NCI-H460 (cell line): ENCODE measurements around the gene CDK5. TPM values are rescaled to one million over a fixed set of nuclear protein-coding genes. Genes with fewer than 3 reads are reported as not detected.

Experiments used
- DNase-seq: peaks from one replicate; pipeline ENCODE4 v3.0.0-alpha.2; 2016; ENCODE audit warnings: low read depth; ENCODE audit errors: extremely low read depth
- polyA plus RNA-seq: library from polyadenylated mRNA; depleted of rRNA; stranded (reverse); fragments of >200 nt; gene quantifications from 2 replicates; pipeline ENCODE4 v1.2.3, GENCODE V29; 2014; cell fraction: nucleus; rRNA removed
- total RNA-seq: library from RNA; depleted of rRNA; stranded (reverse); fragments of >200 nt; shearing (Covaris generic); gene quantifications from 2 replicates; pipeline ENCODE4 v1.2.3, GENCODE V29; 2014; rRNA removed

Gene CDK5
- 10.8 and 13.1 TPM in 2 replicates for total RNA-seq
- polyA plus RNA-seq, result 10.8 and 15.3 TPM in 2 replicates

DNA sequence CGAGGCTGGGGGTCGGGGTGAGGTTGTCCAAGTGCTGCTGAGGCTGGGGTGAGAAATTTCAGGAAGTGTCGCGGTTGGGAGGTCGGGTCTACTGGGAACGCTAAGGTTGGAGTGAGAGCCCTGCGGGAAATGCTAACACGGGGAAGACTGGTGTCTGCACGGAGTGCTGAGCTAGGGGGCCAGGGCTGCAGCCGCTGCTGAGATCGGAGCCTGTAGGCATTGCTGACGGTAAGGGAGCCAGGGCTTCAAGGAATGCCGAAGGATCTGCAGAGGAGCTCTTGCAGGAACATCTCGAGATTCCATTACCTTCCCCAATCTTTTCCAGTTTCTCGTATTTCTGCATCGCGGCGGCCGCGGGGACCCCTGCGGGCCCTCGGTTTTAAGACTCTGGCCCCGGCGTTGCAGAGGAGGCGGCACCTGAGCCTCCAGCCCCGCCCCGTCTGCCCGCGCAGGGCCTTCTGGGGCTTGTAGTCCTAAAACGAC lies at the start of gene CDK5:
TSS of gene CDK5 (minus strand) at position 392 of the 483 bp plus-strand sequence. CDS start at position 343, 49 bp downstream.
- DNase-seq, result no peak

GRCh38 chr7:151104411-151105235 lies 46.9 kb upstream of the CDK5 start:
- no peak for DNase-seq

- DNase-seq, result no peak
Observed at GRCh38 chr7:151103973-151104372, 46.3 kb upstream of the CDK5 start.

DNA sequence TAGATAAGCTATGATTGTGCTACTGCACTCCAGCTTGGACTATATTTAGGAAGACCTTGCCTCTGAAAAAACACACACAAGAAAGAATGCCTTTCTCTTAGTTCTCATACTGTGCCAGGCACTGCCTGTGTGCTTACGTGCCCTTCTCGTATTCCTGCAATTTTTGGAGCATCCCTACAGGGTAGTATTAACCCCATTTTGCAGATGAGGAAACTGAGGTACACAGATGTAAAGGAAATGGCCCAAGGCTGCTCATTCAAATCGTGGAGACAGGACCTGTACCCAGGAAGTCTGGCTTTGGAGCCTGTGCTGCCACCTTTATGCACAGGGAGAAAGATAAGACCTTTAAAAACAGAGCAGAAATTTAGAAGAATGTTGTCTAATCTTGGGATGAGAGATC lies 45.3 kb upstream of the CDK5 start:
- no peak for DNase-seq

- no peak for DNase-seq
Observed at GRCh38 chr7:151101621-151102396, 44.1 kb upstream of the CDK5 start.

- no peak for DNase-seq
Observed at GRCh38 chr7:151100921-151101320, 43.2 kb upstream of the CDK5 start.

- DNase-seq, result no peak
Observed at GRCh38 chr7:151099486-151100211, 42.0 kb upstream of the CDK5 start.

DNA sequence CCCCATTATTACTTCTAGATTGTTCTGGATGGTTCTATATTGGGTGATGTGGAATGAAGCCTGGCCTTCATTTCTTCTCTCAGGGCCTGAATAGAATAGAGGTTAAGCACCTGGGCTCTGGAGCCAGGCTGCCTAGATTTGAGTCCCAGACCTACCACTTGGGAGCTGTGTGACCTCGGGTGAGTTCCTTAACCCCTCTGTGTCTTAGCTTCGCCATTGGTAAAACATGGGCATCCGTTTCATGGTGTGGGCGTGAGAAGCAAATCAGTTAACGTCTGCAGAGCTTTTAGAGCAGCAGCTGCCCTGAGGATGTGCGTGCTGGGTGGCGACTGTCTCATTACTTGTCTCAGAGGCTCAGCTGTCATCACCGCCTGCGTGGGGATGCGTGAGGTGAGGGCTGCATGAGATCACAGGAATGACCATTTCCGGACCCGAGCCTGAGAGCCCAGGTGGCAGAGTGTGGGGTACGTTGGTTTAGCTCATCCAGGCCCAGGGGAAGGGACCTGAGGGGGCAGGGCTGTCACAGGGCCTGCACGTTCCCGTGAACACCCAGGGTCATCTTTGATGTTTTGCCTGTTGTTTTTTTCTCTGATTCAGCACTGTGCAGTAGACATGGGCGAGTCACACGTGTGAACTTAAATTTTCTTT lies 38.3 kb upstream of the CDK5 start:
- no peak for DNase-seq

DNA sequence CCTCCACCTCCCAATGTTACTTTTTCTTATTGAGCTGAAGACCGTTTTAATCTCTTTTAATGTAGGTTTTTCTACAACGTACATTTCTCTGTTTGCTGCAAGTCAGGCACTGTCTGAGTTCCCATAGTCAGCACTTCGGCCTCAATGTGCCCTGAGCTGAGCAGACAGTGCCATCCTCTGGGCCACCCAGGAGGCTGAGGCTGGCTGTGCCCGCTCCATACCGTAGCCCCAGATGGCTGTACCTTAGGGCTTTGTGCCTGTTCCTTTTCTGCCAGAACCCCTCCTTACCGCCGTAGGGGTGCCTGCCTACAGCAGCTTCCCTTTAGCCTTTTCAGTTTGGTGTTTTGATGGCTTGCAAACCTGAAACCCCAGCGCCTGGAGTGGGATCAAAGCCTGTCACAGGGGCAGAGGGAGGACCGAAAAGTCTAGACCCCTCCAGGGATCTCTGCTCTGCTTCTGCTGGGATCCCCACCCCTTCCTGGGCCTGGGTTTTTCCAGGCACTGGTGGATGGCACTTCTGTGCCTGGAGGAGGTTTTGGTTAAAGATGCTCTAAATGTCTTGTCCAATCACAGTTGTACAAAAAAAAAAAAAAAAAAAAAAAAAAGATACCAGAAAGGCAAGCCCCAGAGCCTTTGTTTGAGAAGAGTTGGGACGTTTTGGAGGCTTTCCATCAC lies 37.6 kb upstream of the CDK5 start:
- no peak for DNase-seq

DNA sequence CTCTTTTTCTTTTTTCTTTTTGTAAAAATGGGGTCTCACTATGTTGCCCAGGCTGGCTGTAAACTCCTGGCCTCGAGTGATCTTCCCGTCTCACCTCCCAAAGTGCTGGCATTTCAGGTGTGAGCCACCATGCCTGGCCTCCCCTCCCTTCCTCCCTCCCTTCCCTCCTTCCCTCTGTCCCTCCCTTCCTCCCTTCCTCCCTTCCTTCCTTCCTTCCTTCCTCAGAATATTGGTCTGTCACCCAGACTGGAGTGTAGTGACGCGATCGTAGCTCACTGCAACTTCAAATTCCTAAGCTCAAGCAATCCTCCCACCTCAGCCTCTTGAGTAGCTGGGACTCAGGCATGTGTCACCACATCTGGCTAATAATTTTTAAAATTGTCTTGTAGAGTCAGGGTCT lies 37.0 kb upstream of the CDK5 start:
- DNase-seq, result no peak

DNA sequence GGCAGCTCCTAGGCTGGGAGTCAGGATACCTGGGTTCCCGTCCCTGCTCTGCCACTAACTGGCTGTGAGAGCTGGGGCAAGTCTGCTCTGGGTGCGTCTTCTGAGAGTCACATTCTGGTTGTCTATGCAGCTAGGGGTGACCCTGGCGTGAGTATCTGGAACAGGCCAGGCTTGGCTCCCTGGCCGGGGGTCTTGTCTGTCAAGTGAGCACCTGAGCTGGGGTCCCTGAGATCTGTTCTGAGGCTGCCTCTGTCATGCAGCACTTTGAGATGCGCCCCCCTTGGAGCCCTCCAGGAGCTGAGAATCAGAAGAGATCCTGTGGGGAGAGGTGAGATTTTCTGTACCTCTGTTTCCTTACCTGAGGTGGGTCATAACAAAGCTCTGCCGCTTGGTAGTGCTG lies 36.1 kb upstream of the CDK5 start:
- no peak for DNase-seq

- no peak for DNase-seq
Observed at GRCh38 chr7:151091988-151092387, 34.3 kb upstream of the CDK5 start.

GRCh38 chr7:151091431-151091830 lies 33.7 kb upstream of the CDK5 start:
- no peak for DNase-seq

DNA sequence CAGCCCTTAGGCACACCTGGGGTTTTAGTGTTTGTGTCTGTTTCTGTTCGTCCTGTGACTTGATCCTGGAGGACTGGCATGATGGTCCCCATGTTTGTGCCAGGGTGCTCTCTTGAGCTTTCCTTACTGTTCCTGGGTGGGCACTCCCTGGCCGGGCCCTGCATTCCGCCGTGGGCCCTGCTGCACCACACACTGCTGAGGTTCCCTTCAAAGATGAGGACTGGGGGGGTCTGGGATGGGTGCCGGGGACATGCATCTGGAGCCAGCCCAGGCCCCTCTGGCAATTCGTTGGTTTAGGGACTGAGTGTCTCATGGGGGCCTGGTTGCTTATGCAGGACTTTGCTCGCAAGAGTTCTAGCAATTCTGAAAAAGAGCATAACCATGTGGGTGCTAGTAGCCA lies 33.3 kb upstream of the CDK5 start:
- DNase-seq, result no peak

DNA sequence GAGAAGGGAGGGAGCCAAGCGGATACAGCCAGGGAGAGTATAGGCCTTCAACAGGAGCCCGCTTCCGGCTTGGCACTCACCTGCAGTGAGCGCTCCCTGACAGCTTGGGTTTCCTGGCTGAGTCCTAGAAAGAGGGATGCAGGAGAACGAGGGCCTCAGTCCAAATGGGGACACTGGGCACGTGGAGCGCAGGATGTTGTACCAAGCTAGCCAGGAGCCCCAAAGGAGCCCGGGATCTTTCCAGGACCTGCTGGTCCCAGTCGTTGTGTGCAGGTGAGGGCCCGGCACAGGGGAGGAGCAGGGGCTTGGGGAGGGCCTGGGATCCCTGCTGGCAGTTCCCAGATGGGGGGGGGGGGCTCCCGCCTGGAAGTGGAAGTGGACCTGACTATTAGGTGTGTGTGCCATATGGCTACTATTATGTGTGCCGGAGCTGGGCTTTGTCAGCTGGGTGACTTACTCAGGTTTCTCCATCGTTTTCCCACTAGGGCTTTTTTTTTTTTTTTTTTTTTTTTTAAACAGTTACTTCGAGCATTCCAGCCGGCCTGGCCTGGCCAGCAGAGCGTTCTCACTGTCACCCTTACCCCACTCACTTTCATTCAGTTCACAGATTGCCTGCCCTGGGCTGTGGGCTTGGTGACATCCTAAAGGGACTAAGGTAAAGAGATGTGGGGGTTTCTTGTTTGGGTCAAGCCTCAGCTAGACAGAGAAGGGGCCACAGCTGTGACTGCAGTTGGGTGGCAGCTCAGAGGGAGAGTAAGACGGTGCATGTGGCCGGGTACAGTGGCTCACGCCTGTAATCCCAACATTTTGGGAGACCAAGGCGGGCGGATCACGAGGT lies 32.4 kb upstream of the CDK5 start:
- no peak for DNase-seq

GRCh38 chr7:151088856-151089699 lies 31.4 kb upstream of the CDK5 start:
- DNase-seq, result no peak

- no peak for DNase-seq
Observed at GRCh38 chr7:151088019-151088855, 30.5 kb upstream of the CDK5 start.
